GM18517 (cell line): Measurements from ENCODE around the gene ITIH1.

Experiments used
- ATAC-seq: cut with Tn5 transposase; IDR thresholded peaks from one replicate; pipeline ENCODE4 v1.9.1; 2021; ENCODE audit warnings: mild to moderate bottlenecking, moderate library complexity; ENCODE audit not compliant: unreplicated experiment

Gene ITIH1

GRCh38 chr3:52788890-52789745, 11.7 kb downstream of the ITIH1 start:
- ATAC-seq, result no peak

DNA sequence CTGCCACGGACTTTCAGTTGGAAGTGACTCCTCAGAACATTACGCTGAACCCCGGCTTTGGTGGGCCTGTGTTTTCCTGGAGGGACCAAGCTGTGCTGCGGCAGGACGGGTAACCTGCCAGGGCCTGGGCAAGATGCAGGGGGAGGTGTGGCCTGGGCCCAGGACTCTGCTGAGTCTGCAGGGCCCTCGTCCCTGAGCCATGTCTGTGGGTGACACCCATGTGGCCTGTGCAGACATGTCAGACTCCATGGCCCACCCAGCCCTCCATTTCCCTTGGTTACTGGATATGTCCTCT, 12.3 kb downstream of the ITIH1 start:
- ATAC-seq, result no peak

DNA sequence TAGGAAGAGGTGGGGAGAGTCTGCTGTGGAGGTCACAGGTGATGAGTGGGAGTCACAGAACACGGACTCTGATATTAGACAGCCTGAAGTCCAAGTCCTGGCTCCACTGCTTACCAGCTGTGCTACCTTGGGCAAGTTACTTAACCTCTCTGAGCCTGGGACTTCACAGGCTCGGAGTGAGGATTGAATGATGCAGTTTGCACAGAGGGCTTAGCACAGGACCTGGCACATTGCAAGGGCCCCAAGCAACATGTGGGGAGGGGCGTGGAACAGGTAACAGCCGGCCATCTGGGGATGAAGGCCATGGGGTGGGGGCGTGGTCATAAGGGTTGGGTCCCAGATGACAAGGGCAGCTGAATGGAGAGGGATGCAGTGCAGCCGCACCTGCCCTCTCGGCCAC, 12.9 kb downstream of the ITIH1 start:
- no peak for ATAC-seq

GRCh38 chr3:52790741-52791140, 13.3 kb downstream of the ITIH1 start:
- ATAC-seq, result no peak

DNA sequence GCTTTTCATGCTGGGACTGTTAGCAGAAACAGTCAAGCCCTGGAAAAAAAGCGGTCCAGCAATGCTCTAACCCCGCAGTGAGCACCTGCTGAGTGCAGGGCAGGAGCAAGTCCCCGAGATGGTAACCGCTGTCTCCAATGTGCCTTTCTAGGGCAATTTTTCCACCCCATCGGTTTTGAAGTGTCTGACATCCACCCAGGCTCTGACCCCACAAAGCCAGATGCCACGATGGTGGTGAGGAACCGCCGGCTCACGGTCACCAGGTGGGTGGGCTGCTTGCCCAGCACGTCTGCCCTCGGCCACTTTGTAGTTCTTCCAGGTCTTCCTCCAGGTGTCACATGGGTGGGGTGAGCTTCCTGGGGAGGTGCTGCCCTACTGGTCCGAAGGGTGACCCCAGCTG, 14.0 kb downstream of the ITIH1 start:
- ATAC-seq, result no peak

- no peak for ATAC-seq
These were observed 14.5 kb downstream of the ITIH1 start for GRCh38 chr3:52791928-52792327.

DNA sequence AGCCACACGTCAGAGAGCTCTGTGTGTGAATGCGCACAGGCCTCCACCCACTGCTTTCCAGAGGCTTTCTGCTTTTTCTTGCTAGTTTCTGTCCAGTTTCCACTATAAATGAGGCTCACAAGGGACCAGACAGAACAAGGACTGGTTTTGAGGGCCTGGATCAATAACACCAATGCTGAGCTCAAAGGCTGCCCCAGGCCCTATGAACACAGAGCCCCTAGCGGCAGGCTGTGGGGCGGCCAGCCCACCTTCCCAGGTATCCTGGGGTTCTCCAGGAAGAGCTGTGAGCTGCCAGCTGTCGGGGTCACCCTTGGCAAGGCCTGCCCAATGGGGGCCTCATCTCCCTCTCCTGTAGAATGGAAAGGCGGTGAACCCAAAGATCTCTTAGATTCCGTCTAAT, 15.0 kb downstream of the ITIH1 start:
- no peak for ATAC-seq

GRCh38 chr3:52792961-52793695, 15.7 kb downstream of the ITIH1 start:
- ATAC-seq, result no peak

DNA sequence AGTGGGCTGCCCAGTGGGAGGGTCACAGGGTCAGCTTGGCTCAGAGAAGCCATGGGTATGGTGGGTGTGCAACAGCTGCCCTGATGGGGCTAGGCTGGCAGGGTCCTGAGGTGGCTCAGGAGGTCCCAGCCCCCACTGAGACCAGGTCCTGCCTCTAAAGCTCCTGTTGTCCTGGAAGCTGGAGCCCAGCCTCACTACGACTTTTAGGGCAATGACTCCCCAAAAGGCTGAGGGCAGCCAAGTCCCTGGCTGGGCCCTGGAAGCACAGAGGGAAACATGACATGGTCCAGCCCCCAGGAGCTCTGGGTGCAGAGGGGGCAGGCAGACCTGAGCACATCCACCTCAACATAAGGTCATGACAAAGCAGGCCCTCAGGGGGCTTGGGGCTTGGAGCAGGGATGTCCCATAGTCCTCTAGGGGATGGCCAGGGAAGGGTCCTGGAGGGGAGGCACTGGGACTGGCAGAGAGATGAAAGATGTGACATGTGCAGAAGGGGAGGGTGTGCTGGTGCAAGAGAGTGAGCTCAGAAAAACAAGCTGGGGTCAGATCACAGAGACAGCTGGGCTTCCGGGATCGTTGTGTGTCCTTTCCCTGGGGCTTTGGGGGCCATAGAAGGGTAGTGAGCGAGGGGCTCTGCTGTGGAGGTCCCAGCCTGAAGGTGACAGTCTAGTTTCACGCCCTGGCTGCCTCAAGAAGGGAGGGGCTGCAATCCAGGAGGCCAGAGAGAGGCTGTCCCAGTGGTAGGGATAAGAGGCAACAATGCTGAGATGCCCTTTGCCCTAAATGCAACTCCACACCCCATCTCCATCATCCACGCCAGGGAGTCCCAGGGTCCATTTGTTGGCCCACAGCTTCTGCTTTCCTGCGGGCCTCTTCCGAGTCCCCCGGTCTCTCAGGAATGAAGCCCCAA, 16.6 kb downstream of the ITIH1 start:
- ATAC-seq, result no peak

DNA sequence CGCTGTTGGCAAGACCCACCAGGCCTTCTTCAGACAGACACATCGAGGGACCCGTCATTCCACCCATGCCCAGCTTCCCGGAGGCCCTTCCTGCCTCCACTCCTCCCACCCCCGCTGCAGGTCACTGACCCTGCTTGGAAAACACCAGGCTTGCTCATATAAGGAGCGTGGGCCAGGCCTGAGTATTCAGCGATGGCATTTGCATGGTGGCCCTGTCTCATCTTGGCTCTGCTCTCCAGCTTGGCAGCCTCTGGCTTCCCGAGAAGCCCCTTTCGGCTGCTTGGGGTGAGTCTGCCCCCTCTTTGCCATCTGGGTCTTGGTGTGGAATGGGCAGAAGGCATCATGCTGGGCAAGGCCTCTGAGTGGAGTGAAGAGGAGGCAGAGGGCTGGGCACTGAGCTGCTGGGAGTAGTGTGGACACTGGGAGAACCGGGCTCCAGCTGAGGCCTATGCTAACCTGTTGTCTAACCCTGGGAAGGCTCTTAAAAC, 17.3 kb downstream of the ITIH1 start, which contains the start of gene ITIH3:
Gene ITIH3, plus strand, starts transcription at position 185 of the 488 bp plus-strand sequence. Its CDS starts 8 bp downstream, at position 193.
- no peak for ATAC-seq

GRCh38 chr3:52795298-52795900, 18.0 kb downstream of the ITIH1 start:
- ATAC-seq, result no peak

- ATAC-seq, result no peak
These were observed 19.0 kb downstream of the ITIH1 start for GRCh38 chr3:52796411-52796810.

GRCh38 chr3:52798376-52798977, 21.1 kb downstream of the ITIH1 start:
- ATAC-seq, result no peak

GRCh38 chr3:52798978-52799476, 21.6 kb downstream of the ITIH1 start:
- no peak for ATAC-seq

GRCh38 chr3:52800079-52800478, 22.7 kb downstream of the ITIH1 start:
- no peak for ATAC-seq

GRCh38 chr3:52801839-52802238, 24.4 kb downstream of the ITIH1 start:
- no peak for ATAC-seq

DNA sequence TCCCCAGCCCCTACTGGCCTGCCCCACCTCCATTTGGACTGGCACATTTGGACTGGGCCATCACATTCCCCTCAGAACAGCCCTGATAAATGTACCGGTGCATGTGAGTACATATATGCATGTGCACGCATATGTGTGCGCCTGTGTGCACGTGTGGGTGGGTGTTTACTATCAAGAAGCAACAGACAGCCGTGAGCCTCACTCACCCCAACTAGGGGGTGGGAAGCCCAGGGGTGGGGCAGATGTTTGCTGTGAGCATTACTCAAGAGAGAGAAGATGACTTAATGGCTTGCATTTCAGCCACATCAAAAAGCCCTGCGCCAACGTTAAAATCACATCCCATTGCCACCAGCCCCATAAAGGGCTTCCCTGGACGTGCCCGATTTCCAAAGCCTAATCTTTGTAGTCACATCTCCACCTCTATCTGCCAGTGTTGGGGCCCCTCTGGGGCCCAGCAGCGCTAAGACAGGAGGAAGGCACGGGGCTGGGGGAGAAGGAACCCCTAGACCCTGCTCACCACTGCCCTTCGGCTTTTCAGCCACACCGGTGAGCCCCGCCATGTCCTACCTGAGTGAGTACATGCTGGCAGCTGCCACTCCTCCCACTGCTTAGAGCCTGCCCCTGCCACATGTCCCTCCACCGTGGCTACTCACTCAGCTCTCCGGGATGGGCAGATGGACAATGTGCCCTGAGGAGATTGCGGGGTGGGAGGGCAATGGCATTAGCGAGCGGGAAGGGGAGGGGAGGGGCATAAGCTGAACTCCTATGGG, 28.1 kb downstream of the ITIH1 start:
- ATAC-seq, result no peak

- ATAC-seq, result no peak
These were observed 31.8 kb downstream of the ITIH1 start for GRCh38 chr3:52809149-52809548.

DNA sequence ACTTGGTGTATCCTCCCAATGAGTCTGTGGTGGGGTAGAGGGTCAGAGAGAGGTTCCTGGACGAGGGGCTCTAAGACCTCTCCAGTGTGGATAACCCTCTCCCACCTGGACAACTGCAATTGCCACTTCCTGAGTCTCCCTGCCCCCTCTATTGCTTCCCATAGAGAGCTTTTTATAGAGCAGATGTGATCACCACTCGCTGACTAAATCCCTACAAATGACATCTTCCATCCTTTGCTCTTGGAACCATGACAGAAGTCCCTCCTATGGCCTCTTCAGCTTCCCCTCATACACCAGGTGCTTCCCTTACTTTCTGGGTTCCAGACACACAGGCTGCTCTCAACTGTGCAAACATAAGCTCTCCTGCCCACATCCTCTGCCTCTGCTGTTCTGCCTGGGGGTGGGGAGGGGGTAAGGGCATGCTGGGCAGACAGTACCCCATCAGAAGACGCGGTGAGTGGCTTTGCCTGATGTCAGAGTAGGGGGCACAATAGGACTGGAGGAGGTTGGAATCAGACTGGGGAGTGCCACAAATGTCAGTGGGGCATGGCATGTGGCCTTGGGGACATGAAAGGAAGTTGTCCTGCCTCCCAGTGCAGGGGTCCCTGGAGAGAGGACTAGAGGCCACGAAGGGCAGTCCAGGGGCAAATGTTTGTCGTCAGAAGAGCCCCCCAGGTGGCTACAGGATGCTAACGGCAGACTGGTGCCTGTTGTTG, 32.4 kb downstream of the ITIH1 start:
- no peak for ATAC-seq
